Uterus (tissue), 2 donors: ENCODE results near the gene CLTB.

Experiments used
- CTCF ChIP-seq, 4 experiments: fragments of 200-600 bp in 2 of 4; fragments of 450-650 bp in 2 of 4; sonication (generic) in 2 of 4; IDR thresholded peaks; one replicate each; pipeline ENCODE4 v1.5.1; 2016 to 2019; ENCODE audit warnings: antibody characterized with exemption in 4 of 4, mild to moderate bottlenecking in 2 of 4, moderate library complexity in 1 of 4
- POLR2A ChIP-seq, 2 donors: fragments of 450-650 bp; IDR thresholded peaks; one replicate each; pipeline ENCODE4 v1.6.1; 2016; ENCODE audit warnings: antibody characterized with exemption in 2 of 2, mild to moderate bottlenecking in 1 of 2, moderate library complexity in 1 of 2

GRCh38 chr5:176436656-176437055 lies 20.3 kb upstream of the CLTB start:
- TF ChIP-seq CTCF (IDR thresholded peaks at IDR 0.05) (no peak), POLR2A (IDR thresholded peaks at IDR 0.05) (no peak)
